H1 (cell line): ENCODE results near the gene KLB.

Experiments
- CTCF ChIP-seq, 3 experiments: IDR thresholded peaks; 1 replicate in 2 of 3; 2 replicates in 1 of 3; pipeline versions ENCODE4 v1.5.1 to v1.6.1; 2011; ENCODE audit warnings: low read length in 3 of 3, mild to moderate bottlenecking in 3 of 3, inconsistent platforms in 2 of 3, low read depth in 1 of 3, moderate library complexity in 1 of 3; ENCODE audit not compliant: insufficient read depth in 1 of 3; ENCODE audit errors: control extremely low read depth in 1 of 3
- EP300 ChIP-seq, 2 experiments: IDR thresholded peaks; 1 replicate in 1 of 2; 2 replicates in 1 of 2; pipeline ENCODE4 v1.6.1; 2011 to 2012; ENCODE audit warnings: low read depth in 2 of 2, low read length in 2 of 2, mild to moderate bottlenecking in 2 of 2, borderline replicate concordance in 1 of 2, inconsistent platforms in 1 of 2, moderate library complexity in 1 of 2
- EZH2 ChIP-seq: fragments of 200-600 bp; sonication (generic); IDR thresholded peaks from 2 replicates; pipeline ENCODE4 v1.7.1; 2012; ENCODE audit warnings: low read depth, mild to moderate bottlenecking, moderate library complexity, low read length, inconsistent platforms; ENCODE audit not compliant: severe bottlenecking
- GABPA ChIP-seq: IDR thresholded peaks from 2 replicates; pipeline ENCODE4 v1.6.1; 2011; ENCODE audit warnings: mild to moderate bottlenecking, low read length, moderate library complexity, borderline replicate concordance; ENCODE audit not compliant: insufficient read depth
- JUND ChIP-seq: IDR thresholded peaks from 2 replicates; pipeline ENCODE4 v1.6.1; 2011; ENCODE audit warnings: mild to moderate bottlenecking, improper control_type of control experiment, low read length
- MAX ChIP-seq: IDR thresholded peaks from 2 replicates; pipeline ENCODE4 v1.6.1; 2012; ENCODE audit warnings: inconsistent platforms
- POLR2A ChIP-seq, 2 experiments: IDR thresholded peaks; 1 replicate in 1 of 2; 2 replicates in 1 of 2; pipeline ENCODE4 v1.6.1; 2011; ENCODE audit warnings: low read depth in 2 of 2, low read length in 2 of 2, mild to moderate bottlenecking in 2 of 2; ENCODE audit errors: control extremely low read depth in 1 of 2
- RAD21 ChIP-seq, 2 experiments: IDR thresholded peaks in 1 of 2; conservative IDR thresholded peaks in 1 of 2; 2 replicates each; pipeline ENCODE4 v1.6.1; 2011; ENCODE audit warnings: low read depth in 2 of 2, low read length in 2 of 2, improper control_type of control experiment in 1 of 2, inconsistent platforms in 1 of 2, mild to moderate bottlenecking in 1 of 2, moderate library complexity in 1 of 2
- RXRA ChIP-seq: IDR thresholded peaks from 2 replicates; pipeline ENCODE4 v1.6.1; 2011; ENCODE audit warnings: low read depth, mild to moderate bottlenecking, low read length, moderate library complexity; ENCODE audit not compliant: insufficient read depth
- SIN3A ChIP-seq, 2 experiments: IDR thresholded peaks in 1 of 2; conservative IDR thresholded peaks in 1 of 2; 2 replicates each; pipeline ENCODE4 v1.6.1; 2011 to 2012; ENCODE audit warnings: low read length in 2 of 2, improper control_type of control experiment in 1 of 2, low read depth in 1 of 2, mild to moderate bottlenecking in 1 of 2
- ZNF274 ChIP-seq: IDR thresholded peaks from 2 replicates; pipeline ENCODE4 v1.7.0; 2012; ENCODE audit warnings: low read length, borderline replicate concordance; ENCODE audit errors: extremely low read depth

DNA sequence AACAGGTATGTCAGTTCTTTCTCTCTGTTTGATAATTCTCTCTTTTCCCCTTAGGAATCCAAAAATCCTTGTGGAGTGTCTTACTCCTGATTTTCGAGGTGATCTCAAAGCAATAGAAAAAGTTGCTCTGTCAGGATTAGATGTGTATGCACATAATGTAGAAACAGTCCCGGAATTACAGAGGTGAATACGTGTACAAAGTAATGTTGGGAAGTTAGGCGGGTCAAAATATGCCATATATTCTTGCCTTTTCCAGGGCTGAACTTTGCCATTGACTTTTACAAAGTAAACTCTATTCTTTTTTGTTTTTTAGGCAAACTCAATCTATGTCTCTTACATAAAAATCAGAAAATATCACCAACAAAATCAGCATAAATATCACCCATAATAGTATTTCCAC, 60.7 kb downstream of the KLB start:
- TF ChIP-seq EP300 (IDR thresholded peaks at IDR 0.05; ENCODE audit: borderline replicate concordance in 1 of 2, low read depth in 2 of 2, low read length in 2 of 2) (no peak), CTCF (IDR thresholded peaks at IDR 0.05; ENCODE audit: control extremely low read depth in 1 of 3, insufficient read depth in 1 of 3, low read depth in 1 of 3, low read length in 3 of 3) (no peak), RAD21 (IDR thresholded peaks at IDR 0.05 in 1 of 2, conservative IDR thresholded peaks at IDR 0.05 in 1 of 2; ENCODE audit: low read depth in 2 of 2, low read length in 2 of 2) (no peak), MAX (no peak), POLR2A (IDR thresholded peaks at IDR 0.05; ENCODE audit: control extremely low read depth in 1 of 2, low read depth in 2 of 2, low read length in 2 of 2) (no peak), JUND (no peak), GABPA (no peak), ZNF274 (no peak), EZH2 (no peak), SIN3A (conservative IDR thresholded peaks at IDR 0.05 in 1 of 2, IDR thresholded peaks at IDR 0.05 in 1 of 2; ENCODE audit: low read depth in 1 of 2, low read length in 2 of 2) (no peak), RXRA (no peak)
